ENCODE results near the gene EML6.

EML6 gene

DNA sequence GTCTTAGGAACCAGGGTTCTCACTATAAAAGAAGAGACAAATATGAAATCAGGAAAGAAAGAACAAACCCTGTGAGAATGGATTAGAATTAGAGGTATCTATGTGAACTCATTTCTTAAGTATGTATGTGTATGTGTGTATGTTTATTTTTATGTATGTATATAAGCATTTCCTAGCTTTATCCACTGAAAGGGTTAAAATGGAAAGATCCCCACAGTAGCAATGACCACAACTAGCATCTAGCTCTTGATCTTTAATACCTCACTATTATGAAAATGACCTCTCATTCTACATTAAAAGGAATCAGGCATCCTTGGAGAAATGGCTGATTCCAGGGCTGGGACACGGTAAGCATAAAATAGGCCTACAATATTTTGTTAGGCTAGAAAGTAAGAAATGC is 295.2 kb downstream of the EML6 start:
- Histone ChIP-seq H3K9ac (ENCODE audit: low read length) (no peak overlapping the region), H3K4me3 (ENCODE audit: low read length) (peak overlapping the region; percentile 7), H3K4me1 (ENCODE audit: control insufficient read depth, low read depth, low read length) (peaks cover 35% of the 10 kb centered on the region), H3K27me3 (ENCODE audit: control insufficient read depth, insufficient read depth, low read length) (no peaks in the 10 kb centered on the region), H3K9me3 (ENCODE audit: control insufficient read depth, low read depth, low read length) (no peaks in the 10 kb centered on the region), H3K27ac (ENCODE audit: low read length) (peak overlapping the region; percentile 16), H3K36me3 (ENCODE audit: control insufficient read depth, low read depth, low read length) (peaks cover 8% of the 10 kb centered on the region)

DNA sequence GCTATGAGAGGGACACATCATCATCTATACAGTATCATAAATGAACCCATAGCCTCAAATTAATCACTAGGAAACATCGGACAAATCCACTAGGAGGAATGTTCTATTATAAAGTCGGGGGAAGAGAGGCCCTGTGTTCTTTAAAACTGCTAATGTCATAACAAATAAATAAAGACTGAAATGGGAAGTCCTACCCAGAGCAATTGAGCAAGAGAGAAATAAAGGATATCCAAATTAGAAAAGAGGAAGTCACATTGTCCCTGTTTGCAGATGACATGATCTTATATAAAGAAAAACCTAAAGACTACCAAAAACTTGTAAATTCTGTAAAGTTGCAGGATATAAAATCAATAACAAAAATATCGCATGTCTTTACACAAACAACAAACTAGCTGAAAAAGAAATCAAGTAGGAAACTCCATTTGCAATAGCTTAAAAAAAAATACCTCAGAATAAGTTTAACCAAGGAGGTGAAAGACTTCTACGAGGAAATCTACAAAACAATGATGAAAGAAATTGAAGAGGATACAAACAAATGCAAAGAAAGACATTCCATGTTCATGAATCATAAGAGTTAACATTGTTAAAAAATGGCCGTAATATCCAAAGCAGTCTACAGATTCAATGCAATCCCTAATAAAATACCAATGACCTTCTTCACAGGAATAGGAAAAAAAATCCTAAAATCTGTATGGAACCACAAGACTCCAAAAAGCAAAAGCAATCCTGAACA is 296.2 kb downstream of the EML6 start:
- Histone ChIP-seq H3K27ac (ENCODE audit: low read length) (peak overlapping the region; percentile 16), H3K4me1 (ENCODE audit: control insufficient read depth, low read depth, low read length) (peaks cover 37% of the 10 kb centered on the region)

More for the DNA sequence above, 296.2 kb downstream of the EML6 start:
- H3K36me3 ChIP-seq (ENCODE audit: control insufficient read depth, low read depth, low read length), result peaks cover 8% of the 10 kb centered on the region
- H3K27me3 ChIP-seq (ENCODE audit: control insufficient read depth, insufficient read depth, low read length), result no peaks in the 10 kb centered on the region
- H3K9ac ChIP-seq (ENCODE audit: low read length), result no peak overlapping the region
- no peaks in the 10 kb centered on the region for H3K9me3 ChIP-seq (ENCODE audit: control insufficient read depth, low read depth, low read length)
- H3K4me3 ChIP-seq (ENCODE audit: low read length), result peak overlapping the region; percentile 7

Data from iPS-18a (cell line).